H1 (cell line): ENCODE measurements around the gene CTSH. TPM values are rescaled to one million over a fixed set of nuclear protein-coding genes. Genes with fewer than 3 reads are reported as not detected.

ENCODE experiments used
- CTCF ChIA-PET: fragments of 300-600 bp; sonication (Branson Sonifier 250); formaldehyde crosslinking; loops from one replicate; lab custom pipeline; 2021; ENCODE audit not compliant: partially characterized antibody; lab: Charles Lee
- POLR2A ChIA-PET: fragments of 300-600 bp; sonication (Branson Sonifier 250); formaldehyde crosslinking; loops from one replicate; lab custom pipeline; 2021; ENCODE audit warnings: inconsistent platforms; ENCODE audit not compliant: partially characterized antibody; lab: Charles Lee
- DNase-seq, 2 experiments: peaks; one replicate each; pipeline versions ENCODE4 v3.0.0 to v3.0.0-alpha.2; 2010 to 2022; ENCODE audit warnings: low spot score in 2 of 2, low read depth in 1 of 2, mixed read lengths in 1 of 2
- FAIRE-seq: peaks from 2 replicates; lab custom pipeline; 2011; peaks lifted over from hg19 to GRCh38; lab: Jason Lieb, UNC
- H2AFZ ChIP-seq: 2 replicates; pipeline ENCODE4 v1.8.1; 2012; ENCODE audit warnings: low read length, inconsistent platforms
- H2AK5ac ChIP-seq: 2 replicates; pipeline ENCODE4 v1.6.1; 2013; ENCODE audit warnings: low read depth, low read length
- H2BK120ac ChIP-seq: replicated peaks from 2 replicates; pipeline ENCODE3; 2013; ENCODE audit warnings: low read depth, low read length, inconsistent platforms
- H2BK12ac ChIP-seq: 2 replicates; pipeline ENCODE4 v1.6.1; 2013; ENCODE audit warnings: low read depth, low read length
- H2BK15ac ChIP-seq: 2 replicates; pipeline ENCODE4 v1.6.1; 2013; ENCODE audit warnings: low read length
- H2BK20ac ChIP-seq: 2 replicates; pipeline ENCODE4 v1.6.1; 2013; ENCODE audit warnings: low read length
- H2BK5ac ChIP-seq: 2 replicates; pipeline ENCODE4 v1.6.1; 2013; ENCODE audit warnings: low read depth, low read length
- H3K14ac ChIP-seq: 2 replicates; pipeline ENCODE4 v1.6.1; 2013; ENCODE audit warnings: inconsistent platforms; ENCODE audit not compliant: insufficient read length
- H3K18ac ChIP-seq: 2 replicates; pipeline ENCODE4 v1.6.1; 2013; ENCODE audit warnings: low read length; ENCODE audit errors: extremely low read depth
- H3K23ac ChIP-seq: 2 replicates; pipeline ENCODE4 v1.6.1; 2013; ENCODE audit warnings: inconsistent platforms; ENCODE audit not compliant: insufficient read length
- H3K23me2 ChIP-seq: 2 replicates; pipeline ENCODE4 v1.6.1; 2013; ENCODE audit warnings: low read depth, low read length
- H3K27ac ChIP-seq: 2 replicates; pipeline ENCODE4 v1.6.1; 2011; ENCODE audit warnings: low read depth, low read length, inconsistent platforms
- H3K27me3 ChIP-seq, 4 experiments: replicated peaks in 1 of 4; 1 replicate in 1 of 4; 2 replicates in 3 of 4; pipeline versions ENCODE4 v1.6.1 to v1.8.1; 2011 to 2013; ENCODE audit warnings: low read length in 3 of 4, mild to moderate bottlenecking in 3 of 4, inconsistent platforms in 2 of 4, mixed read lengths in 2 of 4, moderate library complexity in 1 of 4; ENCODE audit not compliant: control insufficient read depth in 3 of 4, insufficient read depth in 3 of 4; ENCODE audit errors: extremely low read depth in 1 of 4
- H3K36me3 ChIP-seq, 4 experiments: 2 replicates each; pipeline versions ENCODE4 v1.6.1 to v1.8.1; 2011 to 2013; ENCODE audit warnings: mild to moderate bottlenecking in 4 of 4, low read length in 3 of 4, moderate library complexity in 2 of 4, control low read depth in 1 of 4, inconsistent platforms in 1 of 4; ENCODE audit not compliant: insufficient read depth in 4 of 4, control insufficient read depth in 2 of 4
- H3K4ac ChIP-seq: replicated peaks from 2 replicates; pipeline ENCODE3; 2013; ENCODE audit warnings: low read length, low read depth, mixed read lengths, inconsistent platforms; ENCODE audit not compliant: insufficient read length
- H3K4me1 ChIP-seq, 4 experiments: replicated peaks in 1 of 4; 1 replicate in 1 of 4; 2 replicates in 3 of 4; pipeline versions ENCODE4 v1.6.1 to v1.8.1; 2011 to 2013; ENCODE audit warnings: low read length in 3 of 4, inconsistent platforms in 2 of 4, mixed read lengths in 1 of 4; ENCODE audit not compliant: insufficient read depth in 4 of 4, control insufficient read depth in 3 of 4
- H3K4me2 ChIP-seq, 2 experiments: 2 replicates each; pipeline versions ENCODE4 v1.6.1 to v1.8.1; 2011 to 2013; ENCODE audit warnings: low read depth in 2 of 2, low read length in 2 of 2, control low read depth in 1 of 2, inconsistent platforms in 1 of 2, mild to moderate bottlenecking in 1 of 2; ENCODE audit not compliant: insufficient read depth in 1 of 2
- H3K4me3 ChIP-seq, 4 experiments: fragments of 200-600, 300-600 bp in 1 of 4; sonication (generic), shearing (Covaris generic), sonication (Bioruptor Twin) in 1 of 4; 2 replicates each; pipeline versions ENCODE4 v1.5.1 to v1.8.1; 2011 to 2016; ENCODE audit warnings: low read length in 4 of 4, low read depth in 3 of 4, control low read depth in 2 of 4, inconsistent platforms in 2 of 4, mild to moderate bottlenecking in 2 of 4, mixed read lengths in 1 of 4, moderate library complexity in 1 of 4; ENCODE audit not compliant: insufficient read depth in 2 of 4; ENCODE audit errors: extremely low read depth in 1 of 4
- H3K56ac ChIP-seq: replicated peaks from 2 replicates; pipeline ENCODE3; 2013; ENCODE audit warnings: low read depth, mild to moderate bottlenecking, mixed read lengths, low read length, inconsistent platforms; ENCODE audit not compliant: insufficient read length
- H3K79me1 ChIP-seq: 2 replicates; pipeline ENCODE4 v1.6.1; 2013; ENCODE audit warnings: low read depth, low read length, control low read depth
- H3K79me2 ChIP-seq, 2 experiments: 2 replicates each; pipeline versions ENCODE4 v1.6.1 to v1.8.1; 2012 to 2013; ENCODE audit warnings: low read length in 2 of 2, mild to moderate bottlenecking in 2 of 2, inconsistent platforms in 1 of 2; ENCODE audit not compliant: insufficient read depth in 2 of 2, control insufficient read depth in 1 of 2
- H3K9ac ChIP-seq, 4 experiments: replicated peaks in 1 of 4; 1 replicate in 1 of 4; 2 replicates in 3 of 4; pipeline versions ENCODE4 v1.6.1 to v1.8.1; 2011 to 2013; ENCODE audit warnings: low read depth in 3 of 4, low read length in 3 of 4, control low read depth in 2 of 4, mild to moderate bottlenecking in 2 of 4, moderate library complexity in 2 of 4, inconsistent platforms in 1 of 4; ENCODE audit errors: extremely low read depth in 1 of 4
- H3K9me3 ChIP-seq, 2 experiments: 2 replicates each; pipeline versions ENCODE4 v1.6.1 to v1.8.1; 2012 to 2013; ENCODE audit warnings: mild to moderate bottlenecking in 2 of 2, moderate library complexity in 2 of 2, control low read depth in 1 of 2, inconsistent platforms in 1 of 2, low read depth in 1 of 2, low read length in 1 of 2, mixed read lengths in 1 of 2; ENCODE audit not compliant: insufficient read depth in 2 of 2
- H4K20me1 ChIP-seq, 2 experiments: replicated peaks in 1 of 2; 2 replicates each; pipeline versions ENCODE3 to v1.8.1; 2011 to 2013; ENCODE audit warnings: inconsistent platforms in 2 of 2, low read length in 2 of 2, mild to moderate bottlenecking in 1 of 2; ENCODE audit not compliant: insufficient read depth in 2 of 2, control insufficient read depth in 1 of 2
- H4K5ac ChIP-seq: 2 replicates; pipeline ENCODE4 v1.6.1; 2013; ENCODE audit warnings: low read length, low read depth, mixed read lengths, inconsistent platforms; ENCODE audit not compliant: insufficient read length
- H4K8ac ChIP-seq: 2 replicates; pipeline ENCODE4 v1.8.0; 2013; ENCODE audit warnings: mild to moderate bottlenecking, moderate library complexity, low read length, inconsistent platforms; ENCODE audit not compliant: insufficient read depth; ENCODE audit errors: extremely low read depth
- H4K91ac ChIP-seq: replicated peaks from 2 replicates; pipeline ENCODE3; 2013; ENCODE audit warnings: low read length, mixed read lengths, inconsistent platforms; ENCODE audit not compliant: insufficient read length
- BRCA1 ChIP-seq: IDR thresholded peaks from 2 replicates; pipeline ENCODE4 v1.6.1; 2012; ENCODE audit warnings: low read depth, low read length, improper control_type of control experiment
- CTBP2 ChIP-seq: IDR thresholded peaks from 2 replicates; pipeline ENCODE4 v1.7.0; 2011; ENCODE audit warnings: borderline replicate concordance, mild to moderate bottlenecking, moderate library complexity, mixed read lengths, low read length; ENCODE audit not compliant: insufficient read depth, insufficient read length
- CTCF ChIP-seq, 3 experiments: IDR thresholded peaks; 1 replicate in 2 of 3; 2 replicates in 1 of 3; pipeline versions ENCODE4 v1.5.1 to v1.6.1; 2011; ENCODE audit warnings: low read length in 3 of 3, mild to moderate bottlenecking in 3 of 3, inconsistent platforms in 2 of 3, low read depth in 1 of 3, moderate library complexity in 1 of 3; ENCODE audit not compliant: insufficient read depth in 1 of 3; ENCODE audit errors: control extremely low read depth in 1 of 3
- E2F6 ChIP-seq: IDR thresholded peaks from 2 replicates; pipeline ENCODE4 v1.6.1; 2012; ENCODE audit warnings: inconsistent platforms
- EP300 ChIP-seq, 2 experiments: IDR thresholded peaks; 1 replicate in 1 of 2; 2 replicates in 1 of 2; pipeline ENCODE4 v1.6.1; 2011 to 2012; ENCODE audit warnings: low read depth in 2 of 2, low read length in 2 of 2, mild to moderate bottlenecking in 2 of 2, borderline replicate concordance in 1 of 2, inconsistent platforms in 1 of 2, moderate library complexity in 1 of 2
- MAFK ChIP-seq: IDR thresholded peaks from 2 replicates; pipeline ENCODE4 v1.6.1; 2012; ENCODE audit warnings: low read depth, mild to moderate bottlenecking, improper control_type of control experiment, low read length
- SP1 ChIP-seq: IDR thresholded peaks from 2 replicates; pipeline ENCODE4 v1.6.1; 2011; ENCODE audit warnings: low read depth, low read length
- WGBS, 2 experiments: shearing (Covaris generic) in 1 of 2; methylation state at CpG; one replicate each; pipeline versions ENCODE4 v1.1.6 to v1.1.7; 2013 to 2015; ENCODE audit warnings: low lambda C conversion rate in 2 of 2, mixed read lengths in 2 of 2, inconsistent platforms in 1 of 2, low coverage in 1 of 2, missing lambda C conversion rate in 1 of 2; ENCODE audit not compliant: insufficient replicate concordance in 2 of 2, insufficient coverage in 1 of 2, insufficient read length in 1 of 2; ENCODE audit errors: extremely low coverage in 1 of 2, missing lambda C conversion rate in 1 of 2; 5-methylcytosine and 5-hydroxymethylcytosine counted together
- polyA plus RNA-seq, 7 experiments: library from polyadenylated mRNA; depleted of rRNA in 3 of 7; stranded (reverse) in 5 of 7; unstranded in 2 of 7; fragments of >200 nt in 5 of 7; fragments of 200-250 nt in 2 of 7; gene quantifications; 1 replicate in 5 of 7; 2 replicates in 1 of 7; 4 replicates in 1 of 7; pipeline versions ENCODE4 v1.2.1 to v1.2.3, GENCODE V29; 2011 to 2013; ENCODE audit warnings: missing spikeins in 2 of 7, mixed read lengths in 2 of 7
- total RNA-seq: library from RNA; stranded (reverse); fragmentation: NEBNext Ultra II Directional; extraction: Animal tissue kit (Norgen Biotek cat#: 25700); gene quantifications from 2 replicates; pipeline ENCODE4 v1.2.1, GENCODE V29; 2021

The CTSH gene
- total and polyA plus RNA-seq, 2 of the 8 experiments (the other 6 are each of a cell fraction or from before 2014, with no cell fraction given): 34.0 to 36.8 TPM

- Histone ChIP-seq H3K23ac (no peak overlapping the region), H3K4me2 (no peak overlapping the region), H3K4ac (no peak overlapping the region), H2BK20ac (0 out of 2 replicates have a peak overlapping the region, but pooled peaks have one; percentile 61), H3K27me3 (no peaks in the 10 kb centered on the region), H3K79me2 (no peaks in the 10 kb centered on the region), H3K56ac (no peak overlapping the region), H4K5ac (no peak overlapping the region), H3K18ac (no peak overlapping the region), H2AFZ (peak overlapping the region; percentile 85; the same call in 1 of the 2 replicates), H3K23me2 (no peaks in the 10 kb centered on the region; the same call in 1 of the 2 replicates), H4K8ac (no peak overlapping the region), H2AK5ac (no peak overlapping the region), H3K9me3 (no peaks in the 10 kb centered on the region), H4K20me1 (no peaks in the 10 kb centered on the region), H3K9ac (no peak overlapping the region), H2BK12ac (0 out of 2 replicates have a peak overlapping the region, but pooled peaks have one; percentile 33), H2BK120ac (no peak overlapping the region), H3K4me3 (no peak overlapping the region), H3K4me1 (peaks cover 0 to 7% (median 1%) of the 10 kb centered on the region in 4 experiments; a peak in 3 of 7 replicates), H2BK15ac (no peak overlapping the region), H2BK5ac (0 out of 2 replicates have a peak overlapping the region, but pooled peaks have one; percentile 35), H3K79me1 (no peaks in the 10 kb centered on the region), H3K14ac (no peak overlapping the region), H3K27ac (no peak overlapping the region), H4K91ac (no peak overlapping the region), H3K36me3 (no peaks in the 10 kb centered on the region)
- 84% methylated on average over 10 of the region's 10 CpGs; no CpG with 5 or more reads in 1 of the 2 experiments for WGBS, 2 experiments
- no peak for FAIRE-seq
- CTCF ChIA-PET: interaction anchor here (0.5 to 5.5 kb wide), 6 partner anchors 27 to 234 kb away, joined by 3 to 48 read pairs (median 4); no protein-coding TSS in a partner anchor
- no peak for DNase-seq
- POLR2A ChIA-PET: interaction anchor here (1.2 kb wide), 1 partner anchor 28 kb away, joined by 3 read pairs; no protein-coding TSS in a partner anchor
- TF ChIP-seq SP1 (no peak), CTBP2 (no peak), BRCA1 (no peak), EP300 (IDR thresholded peaks at IDR 0.05; ENCODE audit: borderline replicate concordance in 1 of 2, low read depth in 2 of 2, low read length in 2 of 2) (no peak), MAFK (no peak), CTCF (IDR thresholded peaks at IDR 0.05; ENCODE audit: control extremely low read depth in 1 of 3, insufficient read depth in 1 of 3, low read depth in 1 of 3, low read length in 3 of 3) (peak in 1 of 3 experiments; percentile 23; a peak in 1 of 4 replicates), E2F6 (no peak)
These were observed 6.3 kb upstream of the CTSH start for GRCh38 chr15:78950902-78951840.
